Thoracic aorta (tissue), 2 donors: ENCODE measurements around the gene THADA. TPM values are rescaled to one million over a fixed set of nuclear protein-coding genes. Genes with fewer than 3 reads are reported as not detected.

Experiments used
- ATAC-seq: fragments of 150-250 bp; one replicate; pipeline ENCODE4 v1.8.0; 2017; ENCODE audit warnings: low read depth; ENCODE audit not compliant: insufficient number of reproducible peaks, low FRiP score
- DNase-seq: peaks from one replicate; pipeline ENCODE4 v3.0.0-alpha.2; 2020; ENCODE audit warnings: low spot score
- H3K27ac ChIP-seq, 2 donors: fragments of 200-600 bp; sonication (generic); 1 replicate in 1 of 2; 2 replicates in 1 of 2; pipeline ENCODE4 v1.5.1; 2016; ENCODE audit warnings: mild to moderate bottlenecking in 2 of 2, moderate library complexity in 2 of 2
- H3K27me3 ChIP-seq: fragments of 200-600 bp; sonication (generic); replicated peaks from 2 replicates; pipeline ENCODE4 v1.6.0; 2016; ENCODE audit warnings: mild to moderate bottlenecking; ENCODE audit not compliant: insufficient read depth
- H3K36me3 ChIP-seq: fragments of 200-600 bp; sonication (generic); one replicate; pipeline ENCODE4 v1.5.1; 2016
- H3K4me1 ChIP-seq, 2 donors: fragments of 200-600 bp; sonication (generic); 1 replicate in 1 of 2; 2 replicates in 1 of 2; pipeline versions ENCODE4 v1.5.1 to v1.6.0; 2016; ENCODE audit warnings: low read depth in 2 of 2, mild to moderate bottlenecking in 1 of 2; ENCODE audit not compliant: control insufficient read depth in 1 of 2
- H3K4me3 ChIP-seq: fragments of 200-600 bp; sonication (generic); 2 replicates; pipeline ENCODE4 v1.5.1; 2016; ENCODE audit warnings: mild to moderate bottlenecking
- H3K9me3 ChIP-seq: fragments of 200-600 bp; sonication (generic); 2 replicates; pipeline ENCODE4 v1.5.1; 2016
- CTCF ChIP-seq: fragments of 200-600 bp; sonication (generic); IDR thresholded peaks from one replicate; pipeline ENCODE4 v1.5.1; 2019; ENCODE audit warnings: antibody characterized with exemption
- total RNA-seq, 2 donors: library from RNA; depleted of rRNA; stranded (reverse); fragments of >200 nt; gene quantifications; one replicate each; pipeline versions ENCODE4 v1.1.0 to v1.2.3, GENCODE V29; 2016

The THADA gene
- total RNA-seq, 2 donors from 2014 or later = 33.3 to 46.6 TPM

- peaks cover 27 to 55% of the 10 kb centered on the region in 2 donors for H3K4me1 ChIP-seq
- DNase-seq (no peak), ATAC-seq (no peak)
- no peaks in the 10 kb centered on the region for H3K9me3 ChIP-seq
- H3K36me3 ChIP-seq = no peaks in the 10 kb centered on the region
- no peak overlapping the region for H3K27ac ChIP-seq
- TF ChIP-seq CTCF = no peak
- H3K4me3 ChIP-seq = no peak overlapping the region
- no peaks in the 10 kb centered on the region for H3K27me3 ChIP-seq
Observed at GRCh38 chr2:43423941-43424261, 171.9 kb downstream of the THADA start.

GRCh38 chr2:43421194-43421593 is 174.6 kb downstream of the THADA start:
- no peak for TF ChIP-seq CTCF
- no peaks in the 10 kb centered on the region for H3K36me3 ChIP-seq
- no peak for DNase-seq
- H3K27me3 ChIP-seq = no peaks in the 10 kb centered on the region
- ATAC-seq = no peak
- no peak overlapping the region for H3K4me3 ChIP-seq
- no peaks in the 10 kb centered on the region for H3K9me3 ChIP-seq
- peaks cover 32 to 70% of the 10 kb centered on the region in 2 donors for H3K4me1 ChIP-seq
- no peak overlapping the region for H3K27ac ChIP-seq

GRCh38 chr2:43420389-43420801 is 175.4 kb downstream of the THADA start:
- Histone ChIP-seq H3K27me3 (no peaks in the 10 kb centered on the region), H3K27ac (peak overlapping the region in 1 of 2 donors; percentile 35), H3K4me1 (peaks cover 26 to 70% of the 10 kb centered on the region in 2 donors), H3K36me3 (no peaks in the 10 kb centered on the region), H3K4me3 (no peak overlapping the region), H3K9me3 (no peaks in the 10 kb centered on the region)
- ATAC-seq = no peak
- TF ChIP-seq CTCF = no peak
- no peak for DNase-seq

- Histone ChIP-seq H3K36me3 (no peaks in the 10 kb centered on the region), H3K27ac (peak overlapping the region in 1 of 2 donors; percentile 35), H3K4me3 (no peak overlapping the region), H3K4me1 (peaks cover 32 to 70% of the 10 kb centered on the region in 2 donors), H3K27me3 (no peaks in the 10 kb centered on the region), H3K9me3 (no peaks in the 10 kb centered on the region)
- no peak for TF ChIP-seq CTCF
- ATAC-seq (no peak), DNase-seq (no peak)
Observed at GRCh38 chr2:43419876-43420275, 176.0 kb downstream of the THADA start.

GRCh38 chr2:43419243-43419642 is 176.6 kb downstream of the THADA start:
- no peak for TF ChIP-seq CTCF
- Histone ChIP-seq H3K9me3 (no peaks in the 10 kb centered on the region), H3K4me1 (peaks cover 38 to 70% of the 10 kb centered on the region in 2 donors), H3K27ac (peak overlapping the region in 1 of 2 donors; percentile 42), H3K36me3 (no peaks in the 10 kb centered on the region), H3K27me3 (no peaks in the 10 kb centered on the region), H3K4me3 (no peak overlapping the region)
- ATAC-seq (no peak), DNase-seq (no peak)
